ENCODE results near the gene MCF2.
"Not testable (repeated sequence)": the region's sequence is repeated elsewhere in the genome, so short reads cannot be mapped to it uniquely, and the experiment has no call there.

MCF2 gene

GRCh38 chrX:139708067-139708466 is at the start of gene MCF2:
Gene MCF2, minus strand, starts transcription at chrX:139708167. Its CDS starts 56,423 bp downstream, at chrX:139651744.
- no peak for DNase-seq

GRCh38 chrX:139751053-139751452 is 43.1 kb upstream of the MCF2 start:
- DNase-seq = no peak

- DNase-seq = no peak
These were observed 42.4 kb upstream of the MCF2 start for GRCh38 chrX:139750390-139750789.

- DNase-seq = no peak
These were observed 31.2 kb upstream of the MCF2 start for GRCh38 chrX:139739138-139739537.

- no peak for DNase-seq
These were observed 30.6 kb upstream of the MCF2 start for GRCh38 chrX:139738581-139738980.

- DNase-seq = no peak
These were observed 28.2 kb upstream of the MCF2 start for GRCh38 chrX:139736151-139736550.

- no peak for DNase-seq
These were observed 27.0 kb upstream of the MCF2 start for GRCh38 chrX:139734996-139735395.

GRCh38 chrX:139725720-139726119 is 17.8 kb upstream of the MCF2 start:
- no peak for DNase-seq

GRCh38 chrX:139724626-139725025 is 16.7 kb upstream of the MCF2 start:
- no peak for DNase-seq

- no peak for DNase-seq
These were observed 13.0 kb upstream of the MCF2 start for GRCh38 chrX:139720979-139721378.

- no peak for DNase-seq
These were observed 12.2 kb upstream of the MCF2 start for GRCh38 chrX:139720136-139720535.

GRCh38 chrX:139702658-139703057 is 5.3 kb downstream of the MCF2 start:
- no peak for DNase-seq

GRCh38 chrX:139692908-139693307 is 15.1 kb downstream of the MCF2 start:
- DNase-seq = no peak

- no peak for DNase-seq
These were observed 15.5 kb downstream of the MCF2 start for GRCh38 chrX:139692506-139692849.

- no peak for DNase-seq
These were observed 16.0 kb downstream of the MCF2 start for GRCh38 chrX:139691843-139692505.

- DNase-seq = no peak
These were observed 16.5 kb downstream of the MCF2 start for GRCh38 chrX:139691493-139691842.

- not testable (repeated sequence) for DNase-seq
These were observed 22.8 kb downstream of the MCF2 start for GRCh38 chrX:139685175-139685574.

- no peak for DNase-seq
These were observed 27.6 kb downstream of the MCF2 start for GRCh38 chrX:139680356-139680755.

GRCh38 chrX:139647597-139647996 is 60.4 kb downstream of the MCF2 start:
- no peak for DNase-seq

- no peak for DNase-seq
These were observed 65.6 kb downstream of the MCF2 start for GRCh38 chrX:139642241-139642927.

GRCh38 chrX:139640259-139640658 is 67.7 kb downstream of the MCF2 start:
- DNase-seq = no peak

- DNase-seq = no peak
These were observed 68.7 kb downstream of the MCF2 start for GRCh38 chrX:139639253-139639652.

GRCh38 chrX:139600105-139600504 is 107.9 kb downstream of the MCF2 start:
- no peak for DNase-seq

GRCh38 chrX:139596068-139596467 is 111.9 kb downstream of the MCF2 start:
- no peak for DNase-seq

- DNase-seq = no peak
These were observed 122.4 kb downstream of the MCF2 start for GRCh38 chrX:139585613-139586012.
